T-helper 1 cell treated with Interleukin-12 subunit alpha and Interleukin-12 subunit beta and Interleukin-4 antibody, amounts not matched to agents 30 ng/mL and 1 ng/mL, for 36 hours (primary cell): ENCODE results near the gene GPRIN1. TPM values are rescaled to one million over a fixed set of nuclear protein-coding genes. Genes with fewer than 3 reads are reported as not detected.
"Not testable (repeated sequence)": the region's sequence is repeated elsewhere in the genome, so short reads cannot be mapped to it uniquely, and the experiment has no call there.

Experiments used
- intact Hi-C: fragments of 100-400 bp; cut with micrococcal nuclease; formaldehyde crosslinking; loops from one replicate; pipeline ENCODE4 v1.15.1; 2024
- total RNA-seq: library from RNA; stranded (reverse); gene quantifications from 2 replicates; pipeline ENCODE4 v1.2.3, GENCODE V29; 2022

Gene GPRIN1
- total RNA-seq, 1 donor from 2014 or later: 2.6 TPM

- intact Hi-C loops: no loop called here
Observed at GRCh38 chr5:176577312-176578176, 32.4 kb downstream of the GPRIN1 start.

GRCh38 chr5:176575488-176576422 lies 34.2 kb downstream of the GPRIN1 start:
- intact Hi-C loops: loop anchor here (2.0 kb wide), 2 partner anchors 71 to 383 kb away; partner anchors contain the start of gene TSPAN17

GRCh38 chr5:176575066-176575465 lies 34.9 kb downstream of the GPRIN1 start:
- intact Hi-C loops: loop anchor here (2.0 kb wide), 2 partner anchors 72 to 384 kb away; partner anchors contain the start of gene TSPAN17

- intact Hi-C loops: loop anchor here (1.0 to 2.0 kb wide), 7 partner anchors 23 to 385 kb away; partner anchors contain the start of genes CLTB, FAF2 and TSPAN17
Observed at GRCh38 chr5:176574297-176574591, 35.7 kb downstream of the GPRIN1 start.

GRCh38 chr5:176573564-176574296 lies 36.2 kb downstream of the GPRIN1 start:
- intact Hi-C loops: loop anchor here (1.0 to 2.0 kb wide), 7 partner anchors 24 to 385 kb away; partner anchors contain the start of genes CLTB, FAF2 and TSPAN17

- intact Hi-C loops: no loop called here
Observed at GRCh38 chr5:176570044-176570443, 39.9 kb downstream of the GPRIN1 start.

- intact Hi-C loops: no loop called here
Observed at GRCh38 chr5:176568657-176569056, 41.3 kb downstream of the GPRIN1 start.

GRCh38 chr5:176565760-176566288 lies 44.1 kb downstream of the GPRIN1 start:
- intact Hi-C loops: no loop called here

GRCh38 chr5:176564002-176564401 lies 46.0 kb downstream of the GPRIN1 start:
- intact Hi-C loops: no loop called here

GRCh38 chr5:176562189-176562588 lies 47.8 kb downstream of the GPRIN1 start:
- intact Hi-C loops: no loop called here

GRCh38 chr5:176561259-176561658 lies 48.7 kb downstream of the GPRIN1 start:
- intact Hi-C loops: no loop called here

- intact Hi-C loops: no loop called here
Observed at GRCh38 chr5:176560364-176560763, 49.6 kb downstream of the GPRIN1 start.

- intact Hi-C loops: no loop called here
Observed at GRCh38 chr5:176559683-176560082, 50.3 kb downstream of the GPRIN1 start.

- intact Hi-C loops: no loop called here
Observed at GRCh38 chr5:176557846-176558245, 52.1 kb downstream of the GPRIN1 start.

- intact Hi-C loops: loop anchor here (2.0 kb wide), 1 partner anchor 15 kb away; no protein-coding TSS in a partner anchor
Observed at GRCh38 chr5:176553260-176554085, 56.5 kb downstream of the GPRIN1 start.

GRCh38 chr5:176552332-176552869 lies 57.6 kb downstream of the GPRIN1 start:
- intact Hi-C loops: no loop called here

- intact Hi-C loops: not testable (repeated sequence)
Observed at GRCh38 chr5:176550937-176551336, 59.0 kb downstream of the GPRIN1 start.

- intact Hi-C loops: no loop called here
Observed at GRCh38 chr5:176550275-176550831, 59.6 kb downstream of the GPRIN1 start.

GRCh38 chr5:176549871-176550270 lies 60.1 kb downstream of the GPRIN1 start:
- intact Hi-C loops: no loop called here
